A673 (cell line): ENCODE results near the gene KRTAP2-3.
"Not testable (repeated sequence)": the region's sequence is repeated elsewhere in the genome, so short reads cannot be mapped to it uniquely, and the experiment has no call there.

Experiments
- EZH2 ChIP-seq: fragments of 200-600 bp; sonication (generic); IDR thresholded peaks from 2 replicates; pipeline ENCODE4 v1.6.1; 2017; ENCODE audit warnings: borderline replicate concordance, low read depth, mild to moderate bottlenecking, mixed read lengths, antibody characterized with exemption, low read length; ENCODE audit not compliant: poor library complexity, severe bottlenecking
- TF ChIP-seq, protein P1 (sequence below): fragments of 300-800, 200-600 bp; sonication (generic); conservative IDR thresholded peaks from 2 replicates; pipeline ENCODE4 v1.5.1; 2017; ENCODE audit warnings: low read depth, mild to moderate bottlenecking, antibody characterized with exemption, low read length, moderate library complexity, mixed read lengths

GRCh38 chr17:41108728-41109386, 48.9 kb upstream of the KRTAP2-3 start:
- TF ChIP-seq, protein P1, sequence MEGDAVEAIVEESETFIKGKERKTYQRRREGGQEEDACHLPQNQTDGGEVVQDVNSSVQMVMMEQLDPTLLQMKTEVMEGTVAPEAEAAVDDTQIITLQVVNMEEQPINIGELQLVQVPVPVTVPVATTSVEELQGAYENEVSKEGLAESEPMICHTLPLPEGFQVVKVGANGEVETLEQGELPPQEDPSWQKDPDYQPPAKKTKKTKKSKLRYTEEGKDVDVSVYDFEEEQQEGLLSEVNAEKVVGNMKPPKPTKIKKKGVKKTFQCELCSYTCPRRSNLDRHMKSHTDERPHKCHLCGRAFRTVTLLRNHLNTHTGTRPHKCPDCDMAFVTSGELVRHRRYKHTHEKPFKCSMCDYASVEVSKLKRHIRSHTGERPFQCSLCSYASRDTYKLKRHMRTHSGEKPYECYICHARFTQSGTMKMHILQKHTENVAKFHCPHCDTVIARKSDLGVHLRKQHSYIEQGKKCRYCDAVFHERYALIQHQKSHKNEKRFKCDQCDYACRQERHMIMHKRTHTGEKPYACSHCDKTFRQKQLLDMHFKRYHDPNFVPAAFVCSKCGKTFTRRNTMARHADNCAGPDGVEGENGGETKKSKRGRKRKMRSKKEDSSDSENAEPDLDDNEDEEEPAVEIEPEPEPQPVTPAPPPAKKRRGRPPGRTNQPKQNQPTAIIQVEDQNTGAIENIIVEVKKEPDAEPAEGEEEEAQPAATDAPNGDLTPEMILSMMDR, result not testable (repeated sequence)
- TF ChIP-seq EZH2, result not testable (repeated sequence)
